ENCODE data around the gene POLR2H. TPM values are rescaled to one million over a fixed set of nuclear protein-coding genes. Genes with fewer than 3 reads are reported as not detected.

POLR2H gene
- total and polyA plus RNA-seq, 2 of the 4 experiments (the other 2 are of a cell fraction): 47.7 to 130 TPM

DNA sequence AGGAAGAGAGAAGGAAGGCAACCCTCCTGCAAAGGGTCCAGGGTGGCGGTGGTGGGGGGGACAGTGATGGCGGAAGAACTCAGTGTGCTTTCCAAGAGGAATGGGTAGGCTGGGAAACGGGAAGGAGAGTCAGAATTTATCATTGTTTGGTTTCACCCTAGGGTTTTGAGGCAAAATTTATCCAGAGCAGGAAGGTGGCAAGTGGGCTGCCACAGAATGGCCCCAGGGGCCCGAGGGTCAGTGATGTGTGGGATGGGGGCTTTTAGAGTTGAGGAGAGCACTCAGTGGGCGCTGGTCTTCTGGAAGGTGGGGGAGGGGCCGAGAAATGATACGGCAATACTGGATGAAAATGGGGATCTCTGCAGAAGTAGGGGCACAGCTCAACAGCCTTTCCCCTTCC lies 23.5 kb upstream of the POLR2H start:
- H2AK5ac ChIP-seq (ENCODE audit: low read depth, low read length): peak overlapping the region; percentile 84
- POLR2A ChIA-PET (ENCODE audit: unreplicated experiment): interaction anchor here (2.2 kb wide), 1 partner anchor 23 kb away, joined by 5 read pairs; no protein-coding TSS in a partner anchor
- H3K27ac ChIP-seq (ENCODE audit: insufficient read depth, low read length): peak overlapping the region; percentile 24
- H3K27me3 ChIP-seq (ENCODE audit: control insufficient read depth, insufficient read depth, low read length): no peaks in the 10 kb centered on the region
- H3K9me1 ChIP-seq (ENCODE audit: insufficient read depth, low read length): peaks cover 23% of the 10 kb centered on the region
- H2AK9ac ChIP-seq (replicated peaks; ENCODE audit: low read depth, low read length, poor library complexity): peak overlapping the region; percentile 81
- no peak for TF ChIP-seq MAZ (IDR thresholded peaks at IDR 0.05; ENCODE audit: borderline replicate concordance, low read depth, low read length)
- H3K36me3 ChIP-seq (ENCODE audit: control insufficient read depth, insufficient read depth, low read length): peaks cover 32% of the 10 kb centered on the region
- CTCF ChIA-PET: no interaction called here
- H3K9ac ChIP-seq (ENCODE audit: low read depth, low read length): no peak overlapping the region; the same call in 1 of the 2 replicates
- ATAC-seq (ENCODE audit: low read depth) (no peak), DNase-seq (no peak)
- H2BK120ac ChIP-seq (ENCODE audit: low read depth, low read length): no peak overlapping the region; the same call in 1 of the 2 replicates
- H3K9me3 ChIP-seq (ENCODE audit: control insufficient read depth, insufficient read depth, low read length): no peaks in the 10 kb centered on the region
- H3K4me2 ChIP-seq (ENCODE audit: low read depth, low read length): peak overlapping the region; percentile 29
- H4K20me1 ChIP-seq (ENCODE audit: insufficient read depth, low read length): peaks cover 45% of the 10 kb centered on the region
- intact Hi-C loops (cut with micrococcal nuclease): no loop called here
- in situ Hi-C loops (cut with MboI; ENCODE audit: low sequenced_read_pairs): no loop called here
- peak overlapping the region in 1 of 2 experiments; percentile 48; a peak in 1 of 4 replicates for H4K8ac ChIP-seq (ENCODE audit: low read depth in 2 of 2, low read length in 2 of 2)
- H3K18ac ChIP-seq (ENCODE audit: low read depth, low read length): no peak overlapping the region
- peak overlapping the region; percentile 19; the same call in 1 of the 2 replicates for H3K14ac ChIP-seq (replicated peaks; ENCODE audit: low read depth, low read length)
- BruUV-seq (replicated peaks): no TSS peak
- dilution Hi-C loops (cut with HindIII; ENCODE audit: low sequenced_read_pairs, unreplicated experiment): no loop called here
- H2BK15ac ChIP-seq (ENCODE audit: low read depth, low read length): no peak overlapping the region
- peaks cover 33% of the 10 kb centered on the region for H3K4me1 ChIP-seq (ENCODE audit: control insufficient read depth, insufficient read depth, low read length)
- H4K91ac ChIP-seq (ENCODE audit: insufficient read depth, low read depth, low read length): no peak overlapping the region
- H2BK20ac ChIP-seq (ENCODE audit: low read depth, low read length): 0 out of 2 replicates have a peak overlapping the region, but pooled peaks have one; percentile 22
- 100% methylated on average over 2 of the region's 7 CpGs; no CpG with 5 or more reads in 1 of the 2 experiments for WGBS, 2 experiments (ENCODE audit: extremely low coverage in 2 of 2, insufficient read length in 1 of 2)
- peak overlapping the region; percentile 82 for H2AFZ ChIP-seq (replicated peaks; ENCODE audit: low read length, poor library complexity)
- H3K79me1 ChIP-seq (ENCODE audit: low read depth in 1 of 2, low read length in 2 of 2): peaks cover 23 to 87% of the 10 kb centered on the region in 2 experiments
- peak overlapping the region; percentile 68; the same call in 1 of the 2 replicates for H3K23ac ChIP-seq (ENCODE audit: low read depth, low read length)
- H3K56ac ChIP-seq (ENCODE audit: extremely low read depth, insufficient read depth, low read length): no peak overlapping the region
- no peak overlapping the region for H3K4me3 ChIP-seq (ENCODE audit: insufficient read depth, low read depth, low read length)
- peak overlapping the region; percentile 62; the same call in 1 of the 2 replicates for H3K4ac ChIP-seq (ENCODE audit: low read depth, low read length)
- peak overlapping the region; percentile 27 for H2BK5ac ChIP-seq (ENCODE audit: low read depth, low read length, poor library complexity, severe bottlenecking)
- no peak overlapping the region for H4K5ac ChIP-seq (ENCODE audit: low read depth, low read length)

Data from IMR-90 (cell line).